Osteocyte (in vitro differentiated cells): ENCODE results near the gene DIO3. TPM values are rescaled to one million over a fixed set of nuclear protein-coding genes. Genes with fewer than 3 reads are reported as not detected.

Source experiments
- DNase-seq: peaks from one replicate; pipeline ENCODE4 v3.0.0; 2021; ENCODE audit warnings: mixed read lengths; ENCODE audit not compliant: unreplicated experiment; ENCODE audit errors: extremely low spot score
- H3K27ac Mint-ChIP-seq: one replicate; pipeline ENCODE4 v1.8.0; 2021; ENCODE audit warnings: mild to moderate bottlenecking, mixed read lengths; ENCODE audit not compliant: unreplicated experiment
- H3K27me3 Mint-ChIP-seq: one replicate; pipeline ENCODE4 v1.8.0; 2021; ENCODE audit warnings: mixed read lengths; ENCODE audit not compliant: unreplicated experiment
- H3K36me3 Mint-ChIP-seq: one replicate; pipeline ENCODE4 v1.8.0; 2021; ENCODE audit warnings: mixed read lengths; ENCODE audit not compliant: unreplicated experiment
- H3K4me1 Mint-ChIP-seq: one replicate; pipeline ENCODE4 v1.8.0; 2021; ENCODE audit warnings: mixed read lengths; ENCODE audit not compliant: unreplicated experiment
- H3K4me3 Mint-ChIP-seq: one replicate; pipeline ENCODE4 v1.8.0; 2021; ENCODE audit warnings: mild to moderate bottlenecking, moderate library complexity, mixed read lengths; ENCODE audit not compliant: unreplicated experiment
- H3K9me3 Mint-ChIP-seq: one replicate; pipeline ENCODE4 v1.8.0; 2021; ENCODE audit warnings: mixed read lengths; ENCODE audit not compliant: unreplicated experiment
- total RNA-seq: library from RNA; stranded (reverse); gene quantifications from 2 replicates; pipeline ENCODE4 v1.2.1, GENCODE V29; 2021
- TF ChIP-seq, protein P1 (sequence below): fragments of 200-600 bp; sonication (generic); IDR thresholded peaks from 2 replicates; pipeline ENCODE4 v1.5.0; 2021; ENCODE audit warnings: antibody characterized with exemption, mild to moderate bottlenecking, moderate library complexity

DIO3 gene
- total RNA-seq, 1 donor from 2014 or later = 0.43 TPM

DNA sequence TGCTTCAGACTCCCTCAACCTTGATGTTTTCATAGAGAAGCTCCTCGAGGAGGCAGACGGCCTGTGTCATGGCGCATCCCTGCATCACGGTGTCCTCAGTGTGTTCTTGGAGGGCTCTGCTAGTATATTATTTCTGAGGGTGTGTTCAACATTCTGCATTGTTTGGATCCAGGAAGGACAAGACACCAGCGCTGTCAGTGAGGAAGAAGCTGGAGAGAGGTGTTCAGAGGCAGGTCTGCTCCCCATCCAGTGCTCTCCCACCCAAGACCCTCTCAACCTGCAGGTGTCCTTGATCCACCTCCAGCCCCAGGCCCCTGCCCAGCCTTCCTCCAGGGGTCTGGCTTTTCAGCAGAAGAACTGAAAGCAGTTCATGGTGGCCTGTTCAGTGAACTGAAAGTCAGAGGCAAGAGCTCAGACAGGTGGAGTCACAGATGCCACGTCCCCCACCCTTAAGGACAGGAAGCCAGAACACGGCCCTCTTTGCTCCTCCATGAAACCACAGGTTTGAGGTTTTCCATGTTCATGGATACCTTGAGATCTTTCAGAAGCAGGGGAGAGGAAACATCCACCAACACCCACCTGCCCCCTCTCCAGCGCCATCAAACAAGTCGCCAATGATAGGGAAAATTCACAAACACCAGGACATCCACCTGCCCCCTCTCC is 37.4 kb downstream of the DIO3 start:
- DNase-seq = peak; percentile 71
- TF ChIP-seq, protein P1, sequence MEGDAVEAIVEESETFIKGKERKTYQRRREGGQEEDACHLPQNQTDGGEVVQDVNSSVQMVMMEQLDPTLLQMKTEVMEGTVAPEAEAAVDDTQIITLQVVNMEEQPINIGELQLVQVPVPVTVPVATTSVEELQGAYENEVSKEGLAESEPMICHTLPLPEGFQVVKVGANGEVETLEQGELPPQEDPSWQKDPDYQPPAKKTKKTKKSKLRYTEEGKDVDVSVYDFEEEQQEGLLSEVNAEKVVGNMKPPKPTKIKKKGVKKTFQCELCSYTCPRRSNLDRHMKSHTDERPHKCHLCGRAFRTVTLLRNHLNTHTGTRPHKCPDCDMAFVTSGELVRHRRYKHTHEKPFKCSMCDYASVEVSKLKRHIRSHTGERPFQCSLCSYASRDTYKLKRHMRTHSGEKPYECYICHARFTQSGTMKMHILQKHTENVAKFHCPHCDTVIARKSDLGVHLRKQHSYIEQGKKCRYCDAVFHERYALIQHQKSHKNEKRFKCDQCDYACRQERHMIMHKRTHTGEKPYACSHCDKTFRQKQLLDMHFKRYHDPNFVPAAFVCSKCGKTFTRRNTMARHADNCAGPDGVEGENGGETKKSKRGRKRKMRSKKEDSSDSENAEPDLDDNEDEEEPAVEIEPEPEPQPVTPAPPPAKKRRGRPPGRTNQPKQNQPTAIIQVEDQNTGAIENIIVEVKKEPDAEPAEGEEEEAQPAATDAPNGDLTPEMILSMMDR = no peak
- Mint-ChIP-seq H3K4me1 (no peaks in the 10 kb centered on the region), H3K4me3 (no peak overlapping the region), H3K27ac (no peak overlapping the region), H3K27me3 (no peaks in the 10 kb centered on the region), H3K36me3 (no peaks in the 10 kb centered on the region), H3K9me3 (peaks cover 13% of the 10 kb centered on the region)

DNA sequence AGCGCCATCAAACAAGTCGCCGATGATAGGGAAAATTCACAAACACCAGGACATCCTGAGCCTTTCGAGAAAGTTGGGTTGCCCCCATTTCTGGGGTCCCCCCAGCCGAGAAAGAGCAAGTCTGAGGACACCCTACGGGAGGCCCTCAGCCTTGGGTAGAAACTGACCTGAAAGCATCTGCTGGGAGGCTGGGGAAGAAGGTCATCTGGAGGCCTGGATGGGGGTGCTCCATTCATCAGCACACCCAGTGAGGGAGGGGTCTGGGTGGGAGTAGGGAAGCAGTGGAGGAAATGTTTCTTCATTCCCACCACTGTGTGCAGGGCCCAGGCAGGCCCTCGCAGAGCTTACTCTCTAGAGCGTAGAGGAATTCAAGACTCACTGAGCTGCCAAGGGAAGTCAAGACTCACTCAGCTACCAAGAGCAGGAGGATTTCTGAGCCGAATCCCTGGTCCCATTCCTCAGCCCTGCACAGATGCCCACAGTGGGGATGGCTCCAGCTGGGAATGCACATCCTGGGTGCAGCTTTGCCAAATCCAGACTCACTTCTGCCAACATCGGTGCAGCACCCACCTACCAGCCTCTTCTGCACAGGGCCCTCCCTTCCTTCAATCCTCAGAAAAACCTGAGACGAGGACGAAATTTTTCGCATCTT is 38.1 kb downstream of the DIO3 start:
- no peaks in the 10 kb centered on the region for H3K36me3 Mint-ChIP-seq
- H3K27ac Mint-ChIP-seq = no peak overlapping the region
- no peaks in the 10 kb centered on the region for H3K4me1 Mint-ChIP-seq
- TF ChIP-seq, protein P1 = no peak
- H3K9me3 Mint-ChIP-seq = peaks cover 13% of the 10 kb centered on the region
- no peaks in the 10 kb centered on the region for H3K27me3 Mint-ChIP-seq
- no peak overlapping the region for H3K4me3 Mint-ChIP-seq
- DNase-seq = peak; percentile 62

DNA sequence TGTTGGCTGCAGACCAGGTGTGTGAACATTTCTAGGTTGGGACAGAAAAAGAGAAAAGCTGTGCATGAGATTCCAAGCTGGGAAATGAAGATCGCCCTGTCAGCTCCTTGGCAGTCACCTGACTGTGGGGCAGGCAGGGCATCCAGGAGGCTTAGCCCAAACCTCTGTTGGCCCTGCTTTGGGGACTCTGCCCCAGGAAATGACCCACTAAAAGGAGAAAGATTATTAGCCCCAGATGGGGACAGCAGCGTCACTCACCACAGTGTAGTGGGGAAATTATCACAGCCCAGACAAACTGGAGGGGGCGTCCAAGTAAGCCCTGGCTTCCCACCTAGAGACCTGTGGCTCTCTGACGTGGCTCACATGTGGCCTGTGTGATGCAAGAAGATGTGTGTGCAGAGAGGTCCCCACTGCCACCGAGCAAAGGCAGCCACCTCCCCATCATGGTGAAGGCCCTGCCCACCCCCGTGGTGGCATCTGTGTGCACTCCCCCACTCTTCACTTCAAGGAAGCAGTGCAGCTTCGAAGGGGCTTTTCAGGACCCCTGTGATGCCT is 39.1 kb downstream of the DIO3 start:
- Mint-ChIP-seq H3K4me3 (no peak overlapping the region), H3K4me1 (no peaks in the 10 kb centered on the region), H3K27me3 (peaks cover 4% of the 10 kb centered on the region), H3K27ac (no peak overlapping the region), H3K9me3 (peaks cover 13% of the 10 kb centered on the region), H3K36me3 (no peaks in the 10 kb centered on the region)
- TF ChIP-seq, protein P1 = no peak
- DNase-seq = peak; percentile 53

DNA sequence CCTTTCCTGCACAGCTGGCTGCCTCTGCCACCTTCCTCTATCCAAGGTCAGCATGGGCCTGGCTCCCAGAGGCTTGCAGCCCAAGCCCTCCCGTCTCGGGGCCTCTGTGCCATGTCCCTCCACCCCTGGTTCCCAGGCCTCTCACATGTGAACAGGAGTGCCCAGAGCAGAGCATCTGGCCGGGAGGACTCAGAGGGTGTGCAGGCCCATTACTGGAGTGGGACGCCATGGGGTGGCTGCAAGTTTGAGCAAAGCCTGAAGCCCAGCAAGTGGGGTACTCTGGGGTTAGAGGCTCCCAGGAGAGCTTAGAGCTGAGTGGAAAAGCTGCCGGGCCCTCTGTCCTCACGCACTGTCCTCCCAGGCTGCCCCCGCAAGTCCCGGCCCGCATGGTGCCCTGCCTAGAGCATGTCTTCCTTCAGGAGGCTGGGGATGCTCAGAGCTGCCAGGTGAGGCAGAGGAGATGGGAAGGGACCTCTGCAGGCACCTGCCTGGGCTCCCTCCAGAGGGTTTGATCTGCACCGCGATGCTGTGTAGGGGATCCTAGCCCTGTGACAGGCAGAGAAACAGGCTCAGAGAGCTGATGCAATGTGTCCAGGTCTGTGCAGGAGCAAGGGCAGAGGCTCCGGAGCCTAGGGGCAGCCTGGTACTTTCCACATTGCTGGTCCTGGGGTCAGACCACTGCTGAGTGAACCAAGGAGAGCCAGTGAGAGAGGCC is 39.8 kb downstream of the DIO3 start:
- no peaks in the 10 kb centered on the region for H3K4me1 Mint-ChIP-seq
- TF ChIP-seq, protein P1 = no peak
- H3K36me3 Mint-ChIP-seq = no peaks in the 10 kb centered on the region
- H3K27ac Mint-ChIP-seq = no peak overlapping the region
- peaks cover 10% of the 10 kb centered on the region for H3K9me3 Mint-ChIP-seq
- H3K4me3 Mint-ChIP-seq = no peak overlapping the region
- DNase-seq = peak; percentile 78
- H3K27me3 Mint-ChIP-seq = peaks cover 10% of the 10 kb centered on the region
